K562 (cell line): Measurements from ENCODE around the gene HYAL1. TPM values are rescaled to one million over a fixed set of nuclear protein-coding genes. Genes with fewer than 3 reads are reported as not detected.

Experiments
- ATF7 ChIP-seq: fragments of 450-650 bp; IDR thresholded peaks from 2 replicates; pipeline ENCODE4 v1.7.1; 2014; ENCODE audit warnings: mild to moderate bottlenecking, moderate library complexity
- CAMTA2 ChIP-seq: fragments of 250-450 bp; sonication (Bioruptor Pico); conservative IDR thresholded peaks from 2 replicates; pipeline ENCODE4 v1.5.1; 2022
- DMBX1 ChIP-seq: fragments of 250-450 bp; sonication (Bioruptor Pico); IDR thresholded peaks from 2 replicates; pipeline ENCODE4 v1.8.0; 2022; ENCODE audit warnings: inconsistent platforms, mild to moderate bottlenecking, moderate library complexity, borderline replicate concordance
- FOSL1 ChIP-seq: fragments of 200-800 bp; sonication (Bioruptor generic); conservative IDR thresholded peaks from 2 replicates; pipeline ENCODE4 v1.6.1; 2016; ENCODE audit warnings: missing genetic modification characterization, missing compliant biosample characterization
- FOXM1 ChIP-seq, 2 experiments: fragments of 450-650 bp in 1 of 2; sonication (generic) in 1 of 2; formaldehyde crosslinking in 1 of 2; IDR thresholded peaks; 2 replicates each; pipeline versions ENCODE4 v1.6.1 to v1.9.0; 2017 to 2022; ENCODE audit warnings: low read depth in 2 of 2, mild to moderate bottlenecking in 2 of 2, missing genetic modification reagents in 1 of 2, moderate library complexity in 1 of 2
- HDAC3 ChIP-seq: fragments of 450-650 bp; IDR thresholded peaks from 2 replicates; pipeline ENCODE4 v1.6.1; 2018; ENCODE audit warnings: borderline replicate concordance, mild to moderate bottlenecking, moderate library complexity; ENCODE audit not compliant: partially characterized antibody
- KLF10 ChIP-seq: fragments of 250-450 bp; sonication (Bioruptor Pico); IDR thresholded peaks from 2 replicates; pipeline ENCODE4 v1.6.1; 2021; ENCODE audit warnings: matching md5 sums
- MAFF ChIP-seq: IDR thresholded peaks from 2 replicates; pipeline ENCODE4 v1.6.1; 2012; ENCODE audit warnings: low read length, improper control_type of control experiment
- NBN ChIP-seq: fragments of 450-650 bp; IDR thresholded peaks from 2 replicates; pipeline ENCODE4 v1.6.1; 2016; ENCODE audit warnings: low read depth, mild to moderate bottlenecking
- NFE2L1 ChIP-seq: fragments of 450-650 bp; IDR thresholded peaks from 2 replicates; pipeline ENCODE4 v1.6.1; 2016; ENCODE audit warnings: missing genetic modification characterization, low read depth, mild to moderate bottlenecking, missing compliant biosample characterization, moderate library complexity, borderline replicate concordance
- POLR2AphosphoS2 ChIP-seq: IDR thresholded peaks from 2 replicates; pipeline ENCODE4 v1.6.1; 2012; ENCODE audit warnings: low read length, improper control_type of control experiment
- POLR2B ChIP-seq: fragments of 450-650 bp; IDR thresholded peaks from 2 replicates; pipeline ENCODE4 v1.6.1; 2018; ENCODE audit warnings: low read depth; ENCODE audit not compliant: partially characterized antibody
- POU5F1 ChIP-seq: fragments of 150-350 bp; IDR thresholded peaks from 2 replicates; pipeline ENCODE4 v1.6.1; 2014; ENCODE audit warnings: borderline replicate concordance, low read length, low read depth, mild to moderate bottlenecking; ENCODE audit not compliant: partially characterized antibody
- RFX1 ChIP-seq: fragments of 450-650 bp; IDR thresholded peaks from 2 replicates; pipeline ENCODE4 v1.6.1; 2016; ENCODE audit warnings: mild to moderate bottlenecking, moderate library complexity
- SMAD4 ChIP-seq: fragments of 250-450 bp; sonication (Bioruptor Pico); conservative IDR thresholded peaks from 2 replicates; pipeline ENCODE4 v1.8.0; 2021; ENCODE audit warnings: inconsistent platforms, mild to moderate bottlenecking, moderate library complexity
- SMC3 ChIP-seq: conservative IDR thresholded peaks from 2 replicates; pipeline ENCODE4 v1.6.1; 2011; ENCODE audit warnings: low read depth, low read length, improper control_type of control experiment; ENCODE audit not compliant: insufficient read depth
- ZNF140 ChIP-seq: fragments of 250-450 bp; sonication (Bioruptor Pico); IDR thresholded peaks from 2 replicates; pipeline ENCODE4 v1.8.0; 2021; ENCODE audit warnings: moderate library complexity, mild to moderate bottlenecking, inconsistent platforms
- ZNF146 ChIP-seq: IDR thresholded peaks from one replicate; pipeline ENCODE4 v1.6.1; 2018; ENCODE audit warnings: missing compliant biosample characterization; ENCODE audit not compliant: unreplicated experiment
- ZNF584 ChIP-seq: fragments of 200-800 bp; sonication (Bioruptor generic); IDR thresholded peaks from 2 replicates; pipeline ENCODE4 v1.6.1; 2016; ENCODE audit warnings: low read depth, mild to moderate bottlenecking, missing genetic modification characterization, missing compliant biosample characterization
- polyA plus RNA-seq, 8 experiments: library from polyadenylated mRNA; depleted of rRNA in 4 of 8; stranded (reverse) in 5 of 8; unstranded in 3 of 8; fragments of >200 nt; fragmentation: Nextera tagmentation in 2 of 8; fragmentation: Illumina TruSeq in 1 of 8; extraction: Ambion mirVana in 2 of 8; extraction: Trizol in 1 of 8; gene quantifications; 2 replicates each; pipeline versions ENCODE4 v1.2.1 to v1.2.3, GENCODE V29; 2011 to 2014; ENCODE audit warnings: inconsistent platforms in 1 of 8, missing spikeins in 1 of 8
- total RNA-seq, 7 experiments: library from RNA; depleted of rRNA in 6 of 7; stranded (reverse); fragments of >200 nt in 6 of 7; fragmentation: Illumina TruSeq in 2 of 7; extraction: Trizol in 2 of 7; gene quantifications; 2 replicates each; pipeline versions ENCODE4 v1.2.1 to v1.2.3, GENCODE V29; 2011 to 2021; ENCODE audit warnings: low replicate concordance in 1 of 7
- TF ChIP-seq, protein P1 (sequence below): sonication (generic); formaldehyde crosslinking; IDR thresholded peaks from 2 replicates; pipeline ENCODE4 v1.8.0; 2022; ENCODE audit warnings: mild to moderate bottlenecking, missing genetic modification reagents
- TF ChIP-seq, protein P2 (sequence below): fragments of 150-350 bp; conservative IDR thresholded peaks from 2 replicates; pipeline ENCODE4 v1.6.1; 2014; ENCODE audit warnings: low read length

HYAL1 gene
- total and polyA plus RNA-seq, 9 of the 15 experiments (the other 6 are each of a cell fraction or from before 2014, with no cell fraction given), result 1.4 to 8.5 (median 4.7) TPM

DNA sequence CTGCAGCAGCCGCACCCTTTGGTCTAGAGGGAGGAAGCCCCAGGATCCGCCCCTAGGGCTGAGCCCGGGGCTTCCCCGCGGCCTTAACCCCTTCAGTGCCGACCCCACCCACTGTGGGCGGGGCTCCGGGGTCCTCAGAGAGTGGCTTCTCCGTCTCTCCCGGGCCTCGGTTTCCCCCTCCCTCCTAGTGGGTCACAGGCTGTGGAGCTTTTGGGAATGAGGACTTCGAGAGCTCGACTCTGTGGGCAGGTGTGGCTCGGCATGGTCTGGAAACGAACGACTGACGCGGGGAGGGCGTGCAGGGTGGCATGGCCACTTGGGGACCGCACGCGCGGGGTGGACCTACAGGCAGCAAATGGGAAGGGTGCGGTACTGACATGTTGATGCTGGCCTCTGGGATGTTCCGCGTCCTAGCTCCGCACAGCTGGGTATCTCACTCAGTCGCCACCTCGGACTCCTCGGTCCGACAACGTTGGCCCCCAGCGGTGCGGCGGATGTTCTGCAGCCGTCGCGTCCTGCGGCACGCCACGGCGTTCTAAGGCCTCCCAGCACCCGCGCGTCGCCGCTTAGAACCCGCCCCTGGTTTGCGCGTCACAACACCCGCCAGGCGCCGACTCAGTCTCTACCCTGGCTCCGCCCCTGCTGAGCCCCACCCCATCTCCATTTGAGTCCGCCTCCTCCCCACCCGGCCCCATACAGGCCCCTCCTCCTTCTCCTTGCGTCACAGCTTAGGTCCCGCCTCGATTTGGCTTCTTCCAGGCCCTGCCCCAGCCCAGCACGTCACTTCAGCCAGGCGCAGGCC lies 4.3 kb downstream of the HYAL1 start, which contains the start of the genes HYAL3 and NAA80 (continued):
- TF ChIP-seq, protein P1, sequence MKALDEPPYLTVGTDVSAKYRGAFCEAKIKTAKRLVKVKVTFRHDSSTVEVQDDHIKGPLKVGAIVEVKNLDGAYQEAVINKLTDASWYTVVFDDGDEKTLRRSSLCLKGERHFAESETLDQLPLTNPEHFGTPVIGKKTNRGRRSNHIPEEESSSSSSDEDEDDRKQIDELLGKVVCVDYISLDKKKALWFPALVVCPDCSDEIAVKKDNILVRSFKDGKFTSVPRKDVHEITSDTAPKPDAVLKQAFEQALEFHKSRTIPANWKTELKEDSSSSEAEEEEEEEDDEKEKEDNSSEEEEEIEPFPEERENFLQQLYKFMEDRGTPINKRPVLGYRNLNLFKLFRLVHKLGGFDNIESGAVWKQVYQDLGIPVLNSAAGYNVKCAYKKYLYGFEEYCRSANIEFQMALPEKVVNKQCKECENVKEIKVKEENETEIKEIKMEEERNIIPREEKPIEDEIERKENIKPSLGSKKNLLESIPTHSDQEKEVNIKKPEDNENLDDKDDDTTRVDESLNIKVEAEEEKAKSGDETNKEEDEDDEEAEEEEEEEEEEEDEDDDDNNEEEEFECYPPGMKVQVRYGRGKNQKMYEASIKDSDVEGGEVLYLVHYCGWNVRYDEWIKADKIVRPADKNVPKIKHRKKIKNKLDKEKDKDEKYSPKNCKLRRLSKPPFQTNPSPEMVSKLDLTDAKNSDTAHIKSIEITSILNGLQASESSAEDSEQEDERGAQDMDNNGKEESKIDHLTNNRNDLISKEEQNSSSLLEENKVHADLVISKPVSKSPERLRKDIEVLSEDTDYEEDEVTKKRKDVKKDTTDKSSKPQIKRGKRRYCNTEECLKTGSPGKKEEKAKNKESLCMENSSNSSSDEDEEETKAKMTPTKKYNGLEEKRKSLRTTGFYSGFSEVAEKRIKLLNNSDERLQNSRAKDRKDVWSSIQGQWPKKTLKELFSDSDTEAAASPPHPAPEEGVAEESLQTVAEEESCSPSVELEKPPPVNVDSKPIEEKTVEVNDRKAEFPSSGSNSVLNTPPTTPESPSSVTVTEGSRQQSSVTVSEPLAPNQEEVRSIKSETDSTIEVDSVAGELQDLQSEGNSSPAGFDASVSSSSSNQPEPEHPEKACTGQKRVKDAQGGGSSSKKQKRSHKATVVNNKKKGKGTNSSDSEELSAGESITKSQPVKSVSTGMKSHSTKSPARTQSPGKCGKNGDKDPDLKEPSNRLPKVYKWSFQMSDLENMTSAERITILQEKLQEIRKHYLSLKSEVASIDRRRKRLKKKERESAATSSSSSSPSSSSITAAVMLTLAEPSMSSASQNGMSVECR, result peak; percentile 93
- TF ChIP-seq DMBX1 (no peak), SMC3 (0 out of 2 replicates have a peak, but pooled peaks have one; percentile 6), POLR2B (peak; percentile 70), NFE2L1 (tag) (no peak), ZNF140 (CRISPR knock-in tag) (no peak), ATF7 (no peak), ZNF146 (CRISPR knock-in tag) (no peak), MAFF (no peak), POU5F1 (no peak), SMAD4 (peak; percentile 80; the same call in 1 of the 2 replicates), FOXM1 (IDR thresholded peaks at IDR 0.05; ENCODE audit: low read depth) (no peak), FOXM1 (CRISPR knock-in tag; IDR thresholded peaks at IDR 0.05; ENCODE audit: low read depth) (no peak), KLF10 (no peak), POLR2AphosphoS2 (peak; percentile 68), RFX1 (no peak), NBN (no peak), FOSL1 (no peak; the same call in 1 of the 2 replicates), HDAC3 (no peak), CAMTA2 (no peak), ZNF584 (no peak)
- TF ChIP-seq, protein P2, sequence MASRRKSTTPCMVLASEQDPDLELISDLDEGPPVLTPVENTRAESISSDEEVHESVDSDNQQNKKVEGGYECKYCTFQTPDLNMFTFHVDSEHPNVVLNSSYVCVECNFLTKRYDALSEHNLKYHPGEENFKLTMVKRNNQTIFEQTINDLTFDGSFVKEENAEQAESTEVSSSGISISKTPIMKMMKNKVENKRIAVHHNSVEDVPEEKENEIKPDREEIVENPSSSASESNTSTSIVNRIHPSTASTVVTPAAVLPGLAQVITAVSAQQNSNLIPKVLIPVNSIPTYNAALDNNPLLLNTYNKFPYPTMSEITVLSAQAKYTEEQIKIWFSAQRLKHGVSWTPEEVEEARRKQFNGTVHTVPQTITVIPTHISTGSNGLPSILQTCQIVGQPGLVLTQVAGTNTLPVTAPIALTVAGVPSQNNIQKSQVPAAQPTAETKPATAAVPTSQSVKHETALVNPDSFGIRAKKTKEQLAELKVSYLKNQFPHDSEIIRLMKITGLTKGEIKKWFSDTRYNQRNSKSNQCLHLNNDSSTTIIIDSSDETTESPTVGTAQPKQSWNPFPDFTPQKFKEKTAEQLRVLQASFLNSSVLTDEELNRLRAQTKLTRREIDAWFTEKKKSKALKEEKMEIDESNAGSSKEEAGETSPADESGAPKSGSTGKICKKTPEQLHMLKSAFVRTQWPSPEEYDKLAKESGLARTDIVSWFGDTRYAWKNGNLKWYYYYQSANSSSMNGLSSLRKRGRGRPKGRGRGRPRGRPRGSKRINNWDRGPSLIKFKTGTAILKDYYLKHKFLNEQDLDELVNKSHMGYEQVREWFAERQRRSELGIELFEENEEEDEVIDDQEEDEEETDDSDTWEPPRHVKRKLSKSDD, result no peak
